IMR-90 (cell line): Measurements from ENCODE around the gene CYP4B1. TPM values are rescaled to one million over a fixed set of nuclear protein-coding genes. Genes with fewer than 3 reads are reported as not detected.

Experiments used
- ATAC-seq: fragments of 200-7000 bp; cut with Tn5 transposase; 2 replicates; pipeline ENCODE4 v1.9.1; 2020; ENCODE audit warnings: low read depth, mild to moderate bottlenecking, moderate library complexity
- BruUV-seq: library from RNA; stranded (reverse); fragments of 400-500 nt; replicated peaks from 2 replicates; lab custom pipeline; 2021; lab: Mats Ljungman, UMichigan
- CTCF ChIA-PET: fragments of 300-600 bp; formaldehyde crosslinking; extraction: SDS; loops from one replicate; lab custom pipeline; 2021; ENCODE audit warnings: antibody characterized with exemption; lab: Yijun Ruan, JAX
- POLR2A ChIA-PET: fragments of 300-600 bp; sonication (Branson Sonifier 250); formaldehyde crosslinking; loops from one replicate; lab custom pipeline; 2022; ENCODE audit warnings: antibody characterized with exemption; ENCODE audit not compliant: unreplicated experiment; lab: Charles Lee
- DNase-seq: peaks from one replicate; pipeline ENCODE4 v3.0.0; 2013
- H2AFZ ChIP-seq: replicated peaks from 2 replicates; pipeline ENCODE3; 2013; ENCODE audit warnings: low read length, mild to moderate bottlenecking; ENCODE audit not compliant: poor library complexity
- H2AK5ac ChIP-seq: 2 replicates; pipeline ENCODE4 v1.6.1; 2013; ENCODE audit warnings: low read depth, low read length, inconsistent platforms
- H2AK9ac ChIP-seq: replicated peaks from 2 replicates; pipeline ENCODE3; 2013; ENCODE audit warnings: mild to moderate bottlenecking, low read depth, low read length, moderate library complexity; ENCODE audit not compliant: poor library complexity
- H2BK120ac ChIP-seq: 2 replicates; pipeline ENCODE4 v1.6.1; 2013; ENCODE audit warnings: low read depth, low read length, inconsistent platforms
- H2BK15ac ChIP-seq: 3 replicates; pipeline ENCODE4 v1.6.1; 2013; ENCODE audit warnings: low read depth, low read length, inconsistent platforms
- H2BK20ac ChIP-seq: 2 replicates; pipeline ENCODE4 v1.6.1; 2013; ENCODE audit warnings: low read depth, mild to moderate bottlenecking, inconsistent platforms, low read length, moderate library complexity
- H2BK5ac ChIP-seq: 2 replicates; pipeline ENCODE4 v1.6.1; 2013; ENCODE audit warnings: mild to moderate bottlenecking, low read depth, low read length, inconsistent platforms; ENCODE audit not compliant: poor library complexity, severe bottlenecking
- H3K14ac ChIP-seq: replicated peaks from 2 replicates; pipeline ENCODE4 v1.6.1; 2013; ENCODE audit warnings: low read depth, low read length, inconsistent platforms
- H3K18ac ChIP-seq: 2 replicates; pipeline ENCODE4 v1.6.1; 2013; ENCODE audit warnings: low read depth, low read length, control low read depth
- H3K23ac ChIP-seq: 2 replicates; pipeline ENCODE4 v1.6.1; 2013; ENCODE audit warnings: low read depth, low read length, inconsistent platforms
- H3K27ac ChIP-seq: 2 replicates; pipeline ENCODE4 v1.5.1; 2013; ENCODE audit warnings: mild to moderate bottlenecking, control low read depth, low read length; ENCODE audit not compliant: insufficient read depth
- H3K27me3 ChIP-seq: 2 replicates; pipeline ENCODE4 v1.6.1; 2013; ENCODE audit warnings: low read length; ENCODE audit not compliant: control insufficient read depth, insufficient read depth
- H3K36me3 ChIP-seq: 2 replicates; pipeline ENCODE4 v1.6.1; 2013; ENCODE audit warnings: low read length, mixed read lengths; ENCODE audit not compliant: control insufficient read depth, insufficient read depth
- H3K4ac ChIP-seq: 2 replicates; pipeline ENCODE4 v1.6.1; 2013; ENCODE audit warnings: low read depth, low read length, inconsistent platforms
- H3K4me1 ChIP-seq: 2 replicates; pipeline ENCODE4 v1.6.1; 2013; ENCODE audit warnings: low read length, mixed read lengths; ENCODE audit not compliant: control insufficient read depth, insufficient read depth
- H3K4me2 ChIP-seq: 2 replicates; pipeline ENCODE4 v1.6.1; 2013; ENCODE audit warnings: low read depth, mild to moderate bottlenecking, control low read depth, low read length, moderate library complexity
- H3K4me3 ChIP-seq: 2 replicates; pipeline ENCODE4 v1.5.1; 2013; ENCODE audit warnings: low read depth, mild to moderate bottlenecking, control low read depth, low read length, moderate library complexity; ENCODE audit not compliant: insufficient read depth
- H3K56ac ChIP-seq: 2 replicates; pipeline ENCODE4 v1.6.1; 2013; ENCODE audit warnings: low read length, inconsistent platforms; ENCODE audit not compliant: insufficient read depth; ENCODE audit errors: extremely low read depth
- H3K79me1 ChIP-seq, 2 experiments: 2 replicates each; pipeline ENCODE4 v1.6.1; 2013; ENCODE audit warnings: low read length in 2 of 2, inconsistent platforms in 1 of 2, low read depth in 1 of 2
- H3K9ac ChIP-seq: 2 replicates; pipeline ENCODE4 v1.6.1; 2013; ENCODE audit warnings: low read depth, low read length, control low read depth
- H3K9me1 ChIP-seq: 2 replicates; pipeline ENCODE4 v1.6.1; 2013; ENCODE audit warnings: low read length, inconsistent platforms; ENCODE audit not compliant: insufficient read depth
- H3K9me3 ChIP-seq: 2 replicates; pipeline ENCODE4 v1.6.1; 2013; ENCODE audit warnings: low read length; ENCODE audit not compliant: control insufficient read depth, insufficient read depth
- H4K20me1 ChIP-seq: 2 replicates; pipeline ENCODE4 v1.6.1; 2013; ENCODE audit warnings: low read length, inconsistent platforms; ENCODE audit not compliant: insufficient read depth
- H4K5ac ChIP-seq: 2 replicates; pipeline ENCODE4 v1.6.1; 2013; ENCODE audit warnings: mild to moderate bottlenecking, low read depth, low read length, control low read depth
- H4K8ac ChIP-seq, 2 experiments: 2 replicates each; pipeline ENCODE4 v1.6.1; 2013; ENCODE audit warnings: low read depth in 2 of 2, low read length in 2 of 2, control low read depth in 1 of 2, inconsistent platforms in 1 of 2
- H4K91ac ChIP-seq: 2 replicates; pipeline ENCODE4 v1.6.1; 2013; ENCODE audit warnings: low read depth, low read length, inconsistent platforms; ENCODE audit not compliant: insufficient read depth
- FOS ChIP-seq: fragments of 150-350 bp; IDR thresholded peaks from 2 replicates; pipeline ENCODE4 v1.6.1; 2016; ENCODE audit warnings: low read depth, low read length
- MAFK ChIP-seq: IDR thresholded peaks from 2 replicates; pipeline ENCODE4 v1.6.1; 2012; ENCODE audit warnings: low read depth, low read length, improper control_type of control experiment
- MXI1 ChIP-seq: IDR thresholded peaks from 2 replicates; pipeline ENCODE4 v1.6.1; 2012; ENCODE audit warnings: low read depth, mild to moderate bottlenecking, low read length, moderate library complexity, borderline replicate concordance
- RAD21 ChIP-seq: IDR thresholded peaks from 2 replicates; pipeline ENCODE4 v1.6.1; 2012; ENCODE audit warnings: low read length, improper control_type of control experiment
- RCOR1 ChIP-seq: IDR thresholded peaks from 2 replicates; pipeline ENCODE4 v1.6.1; 2012; ENCODE audit warnings: mild to moderate bottlenecking, low read length, improper control_type of control experiment; ENCODE audit not compliant: insufficient replicate concordance
- SMC3 ChIP-seq: fragments of 150-350 bp; IDR thresholded peaks from 2 replicates; pipeline ENCODE4 v1.6.1; 2016; ENCODE audit warnings: low read depth, mild to moderate bottlenecking, antibody characterized with exemption, low read length, moderate library complexity
- USF2 ChIP-seq: fragments of 150-350 bp; IDR thresholded peaks from 2 replicates; pipeline ENCODE4 v1.6.1; 2017; ENCODE audit warnings: mild to moderate bottlenecking, antibody characterized with exemption, low read length, low read depth
- WGBS, 2 experiments: methylation state at CpG; one replicate each; pipeline versions ENCODE4 v1.1.5 to v1.1.7; 2013; ENCODE audit warnings: missing lambda C conversion rate in 2 of 2; ENCODE audit not compliant: insufficient read length in 1 of 2; ENCODE audit errors: extremely low coverage in 2 of 2; 5-methylcytosine and 5-hydroxymethylcytosine counted together
- dilution Hi-C: fragments of 300-500 bp; cut with HindIII; formaldehyde crosslinking; loops from one replicate; pipeline ENCODE4 v1.14.3; 2018; ENCODE audit warnings: low sequenced_read_pairs; ENCODE audit not compliant: unreplicated experiment
- in situ Hi-C: fragments of 300-500 bp; cut with MboI; formaldehyde crosslinking; loops from 3 replicates; pipeline ENCODE4 v1.14.3; 2019; ENCODE audit warnings: low sequenced_read_pairs, inconsistent platforms, mixed read lengths
- intact Hi-C: fragments of 100-400 bp; cut with micrococcal nuclease; formaldehyde crosslinking; loops from 2 replicates; pipeline ENCODE4 v1.10.0; 2022
- polyA plus RNA-seq, 3 experiments: library from polyadenylated mRNA; depleted of rRNA; stranded (reverse); fragments of >200 nt; gene quantifications; 2 replicates each; pipeline ENCODE4 v1.2.3, GENCODE V29; 2012; ENCODE audit warnings: low replicate concordance in 1 of 3
- total RNA-seq: library from RNA; depleted of rRNA; stranded (reverse); fragments of >200 nt; gene quantifications from 2 replicates; pipeline ENCODE4 v1.2.3, GENCODE V29; 2012

Gene CYP4B1
- total and polyA plus RNA-seq, 2 of the 4 experiments (the other 2 are of a cell fraction), result not detected

- no peak overlapping the region for H2BK120ac ChIP-seq
- ATAC-seq, result no peak
- in situ Hi-C loops, result no loop called here
Measured at GRCh38 chr1:46772571-46772970, 26.3 kb upstream of the CYP4B1 start.

More at GRCh38 chr1:46772571-46772970, 26.3 kb upstream of the CYP4B1 start:
- Histone ChIP-seq H3K4me3 (no peak overlapping the region), H2AFZ (no peak overlapping the region), H2BK20ac (no peak overlapping the region), H2AK5ac (no peak overlapping the region), H3K23ac (no peak overlapping the region), H3K27me3 (no peaks in the 10 kb centered on the region), H2BK15ac (no peak overlapping the region), H3K9ac (no peak overlapping the region), H3K36me3 (no peaks in the 10 kb centered on the region), H3K4me1 (no peaks in the 10 kb centered on the region), H2AK9ac (no peak overlapping the region), H4K91ac (no peak overlapping the region), H3K9me3 (peaks cover 15% of the 10 kb centered on the region), H2BK5ac (no peak overlapping the region), H3K4ac (no peak overlapping the region), H3K9me1 (no peaks in the 10 kb centered on the region), H3K18ac (no peak overlapping the region), H3K79me1 (no peaks in the 10 kb centered on the region), H4K5ac (no peak overlapping the region), H3K4me2 (no peak overlapping the region), H3K14ac (no peak overlapping the region), H3K56ac (no peak overlapping the region), H3K27ac (no peak overlapping the region), H4K8ac (no peak overlapping the region), H4K20me1 (no peaks in the 10 kb centered on the region)
- TF ChIP-seq RAD21, result no peak
- no peak for TF ChIP-seq MXI1
- TF ChIP-seq FOS, result no peak
- TF ChIP-seq MAFK, result no peak
- TF ChIP-seq SMC3, result no peak
- no peak for TF ChIP-seq USF2
- TF ChIP-seq RCOR1, result no peak
- dilution Hi-C loops (no loop called here), intact Hi-C loops (no loop called here)
- ChIA-PET POLR2A (no interaction called here), CTCF (no interaction called here)
- no peak for DNase-seq
- BruUV-seq, result no TSS peak
- WGBS, 2 experiments, result no CpG with 5 or more reads among the region's 1 CpG
